Activated CD8-positive, alpha-beta T cell treated with anti-CD3 and anti-CD28 coated beads for 36 hours (primary cell): ENCODE data around the gene RRAD. TPM values are rescaled to one million over a fixed set of nuclear protein-coding genes. Genes with fewer than 3 reads are reported as not detected.

ENCODE experiments used
- ATAC-seq: fragments of 200-7000 bp; cut with Tn5 transposase; one replicate; pipeline ENCODE4 v1.10.0; 2021; ENCODE audit warnings: mild to moderate bottlenecking, moderate library complexity
- CTCF ChIA-PET: fragments of 350-600 bp; sonication (Branson Sonifier 250); formaldehyde crosslinking; loops from one replicate; lab custom pipeline; 2021; ENCODE audit warnings: antibody characterized with exemption; lab: Charles Lee
- POLR2A ChIA-PET: fragments of 350-600 bp; sonication (Branson Sonifier 250); formaldehyde crosslinking; loops from one replicate; lab custom pipeline; 2021; ENCODE audit warnings: antibody characterized with exemption; lab: Charles Lee
- DNase-seq: peaks from one replicate; pipeline ENCODE4 v3.0.0-alpha.2; 2020
- H3K27ac Mint-ChIP-seq: one replicate; pipeline ENCODE4 v1.8.0; 2021; ENCODE audit warnings: mild to moderate bottlenecking, mixed read lengths
- H3K27me3 Mint-ChIP-seq: one replicate; pipeline ENCODE4 v1.8.0; 2021; ENCODE audit warnings: mixed read lengths
- H3K36me3 Mint-ChIP-seq: one replicate; pipeline ENCODE4 v1.8.0; 2021; ENCODE audit warnings: low read depth, mixed read lengths
- H3K4me1 Mint-ChIP-seq: one replicate; pipeline ENCODE4 v1.8.0; 2021; ENCODE audit warnings: low read depth, mixed read lengths
- H3K4me3 Mint-ChIP-seq: one replicate; pipeline ENCODE4 v1.8.0; 2021; ENCODE audit warnings: mild to moderate bottlenecking, moderate library complexity, mixed read lengths
- H3K9me3 Mint-ChIP-seq: one replicate; pipeline ENCODE4 v1.8.0; 2021; ENCODE audit warnings: mixed read lengths
- intact Hi-C: fragments of 100-400 bp; cut with micrococcal nuclease; formaldehyde crosslinking; loops from one replicate; pipeline ENCODE4 v1.10.0; 2022
- total RNA-seq, 2 experiments: library from RNA; stranded (reverse); gene quantifications; one replicate each; pipeline ENCODE4 v1.2.3, GENCODE V29; 2021
- TF ChIP-seq, protein P1 (sequence below): fragments of 200-600 bp; IDR thresholded peaks from one replicate; pipeline ENCODE4 v1.8.0; 2022; ENCODE audit warnings: antibody characterized with exemption, mild to moderate bottlenecking

Gene RRAD
- total RNA-seq, 2 experiments from 2014 or later = 0.61 to 1.1 TPM

DNA sequence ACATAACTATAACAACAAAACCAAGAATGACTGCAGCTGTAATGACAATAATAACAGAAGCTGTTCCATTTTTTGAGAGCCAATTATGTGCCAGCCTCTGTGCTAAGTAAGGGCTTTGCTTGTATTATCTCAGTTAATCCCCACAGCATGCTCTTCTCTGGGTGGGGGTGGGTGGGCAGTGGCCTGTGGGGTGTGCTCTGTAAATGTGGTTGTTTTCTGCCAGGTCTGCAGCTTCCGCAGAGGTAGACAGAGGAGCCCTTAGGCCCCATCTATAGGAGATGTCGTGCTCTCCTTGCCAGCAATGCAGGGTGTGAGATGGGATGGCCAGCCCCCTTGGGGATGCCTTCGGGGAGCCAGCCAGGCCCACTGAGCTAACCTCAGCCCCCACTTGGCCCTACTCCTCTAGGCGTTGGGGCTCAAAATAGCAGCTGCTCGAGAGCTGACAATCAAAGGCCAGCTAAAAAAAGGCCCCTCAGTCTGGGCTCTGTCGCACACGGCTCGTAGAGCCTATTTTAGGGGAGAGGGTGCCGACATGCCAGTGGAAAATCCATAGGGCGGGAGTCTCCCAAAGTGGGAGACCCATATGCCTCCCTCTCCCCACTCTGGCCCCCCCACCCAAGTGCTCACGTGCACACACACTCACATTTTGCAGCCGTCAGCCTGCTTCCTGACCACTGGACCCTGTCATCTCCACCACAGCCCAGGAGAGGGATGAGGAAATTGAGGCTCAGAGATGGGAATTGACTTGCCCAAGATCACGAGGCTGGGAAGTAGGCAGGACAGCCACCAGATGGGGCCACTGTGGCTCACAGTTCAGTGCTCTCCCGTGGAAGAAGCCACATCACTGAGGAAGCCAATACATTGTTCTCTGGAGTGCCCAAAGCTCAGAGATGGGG is 22.4 kb downstream of the RRAD start:
- CTCF ChIA-PET = interaction anchor here (1.3 to 2.3 kb wide), 2 partner anchors 8 to 23 kb away, joined by 3 to 7 read pairs; no protein-coding TSS in a partner anchor
- POLR2A ChIA-PET = interaction anchor here (1.2 to 1.6 kb wide), 2 partner anchors 19 to 30 kb away, joined by 4 to 5 read pairs; no protein-coding TSS in a partner anchor
- H3K4me1 Mint-ChIP-seq = peaks cover 8% of the 10 kb centered on the region

DNA sequence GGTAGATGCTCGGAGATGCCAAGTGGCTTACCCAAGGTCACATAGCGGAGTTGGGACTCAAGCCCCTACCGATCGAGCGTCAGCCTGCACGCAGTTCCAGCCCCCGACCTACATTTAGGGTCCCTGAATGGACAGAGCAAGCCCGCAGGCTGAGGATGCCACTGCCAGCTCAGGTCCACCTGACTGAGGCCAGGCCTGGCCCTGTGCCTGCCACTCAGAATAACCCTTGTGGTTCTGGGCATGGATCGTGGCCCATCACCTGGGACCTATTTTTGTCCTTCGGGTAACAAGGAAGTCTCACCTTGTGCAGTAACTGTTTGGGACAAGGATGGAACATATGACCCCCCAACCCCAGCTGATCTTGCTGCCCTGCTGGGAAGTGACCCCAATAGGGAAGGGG is 23.7 kb downstream of the RRAD start:
- CTCF ChIA-PET = interaction anchor here (1.0 to 1.2 kb wide), 2 partner anchors 26 to 35 kb away, joined by 3 read pairs; no protein-coding TSS in a partner anchor
- H3K4me1 Mint-ChIP-seq = peaks cover 8% of the 10 kb centered on the region
- intact Hi-C loops = no loop called here
- no peak for ATAC-seq
- POLR2A ChIA-PET = no interaction called here
- H3K4me3 Mint-ChIP-seq = no peak overlapping the region
- no peaks in the 10 kb centered on the region for H3K36me3 Mint-ChIP-seq
- H3K27ac Mint-ChIP-seq = no peak overlapping the region
- TF ChIP-seq, protein P1, sequence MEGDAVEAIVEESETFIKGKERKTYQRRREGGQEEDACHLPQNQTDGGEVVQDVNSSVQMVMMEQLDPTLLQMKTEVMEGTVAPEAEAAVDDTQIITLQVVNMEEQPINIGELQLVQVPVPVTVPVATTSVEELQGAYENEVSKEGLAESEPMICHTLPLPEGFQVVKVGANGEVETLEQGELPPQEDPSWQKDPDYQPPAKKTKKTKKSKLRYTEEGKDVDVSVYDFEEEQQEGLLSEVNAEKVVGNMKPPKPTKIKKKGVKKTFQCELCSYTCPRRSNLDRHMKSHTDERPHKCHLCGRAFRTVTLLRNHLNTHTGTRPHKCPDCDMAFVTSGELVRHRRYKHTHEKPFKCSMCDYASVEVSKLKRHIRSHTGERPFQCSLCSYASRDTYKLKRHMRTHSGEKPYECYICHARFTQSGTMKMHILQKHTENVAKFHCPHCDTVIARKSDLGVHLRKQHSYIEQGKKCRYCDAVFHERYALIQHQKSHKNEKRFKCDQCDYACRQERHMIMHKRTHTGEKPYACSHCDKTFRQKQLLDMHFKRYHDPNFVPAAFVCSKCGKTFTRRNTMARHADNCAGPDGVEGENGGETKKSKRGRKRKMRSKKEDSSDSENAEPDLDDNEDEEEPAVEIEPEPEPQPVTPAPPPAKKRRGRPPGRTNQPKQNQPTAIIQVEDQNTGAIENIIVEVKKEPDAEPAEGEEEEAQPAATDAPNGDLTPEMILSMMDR = no peak
- no peaks in the 10 kb centered on the region for H3K27me3 Mint-ChIP-seq
- no peak for DNase-seq
- H3K9me3 Mint-ChIP-seq = no peaks in the 10 kb centered on the region

More for the DNA sequence above, 22.4 kb downstream of the RRAD start:
- Mint-ChIP-seq H3K9me3 (no peaks in the 10 kb centered on the region), H3K36me3 (no peaks in the 10 kb centered on the region), H3K27ac (no peak overlapping the region), H3K27me3 (no peaks in the 10 kb centered on the region), H3K4me3 (no peak overlapping the region)
- intact Hi-C loops = no loop called here
- ATAC-seq = no peak
- TF ChIP-seq, protein P1 = no peak
- no peak for DNase-seq

DNA sequence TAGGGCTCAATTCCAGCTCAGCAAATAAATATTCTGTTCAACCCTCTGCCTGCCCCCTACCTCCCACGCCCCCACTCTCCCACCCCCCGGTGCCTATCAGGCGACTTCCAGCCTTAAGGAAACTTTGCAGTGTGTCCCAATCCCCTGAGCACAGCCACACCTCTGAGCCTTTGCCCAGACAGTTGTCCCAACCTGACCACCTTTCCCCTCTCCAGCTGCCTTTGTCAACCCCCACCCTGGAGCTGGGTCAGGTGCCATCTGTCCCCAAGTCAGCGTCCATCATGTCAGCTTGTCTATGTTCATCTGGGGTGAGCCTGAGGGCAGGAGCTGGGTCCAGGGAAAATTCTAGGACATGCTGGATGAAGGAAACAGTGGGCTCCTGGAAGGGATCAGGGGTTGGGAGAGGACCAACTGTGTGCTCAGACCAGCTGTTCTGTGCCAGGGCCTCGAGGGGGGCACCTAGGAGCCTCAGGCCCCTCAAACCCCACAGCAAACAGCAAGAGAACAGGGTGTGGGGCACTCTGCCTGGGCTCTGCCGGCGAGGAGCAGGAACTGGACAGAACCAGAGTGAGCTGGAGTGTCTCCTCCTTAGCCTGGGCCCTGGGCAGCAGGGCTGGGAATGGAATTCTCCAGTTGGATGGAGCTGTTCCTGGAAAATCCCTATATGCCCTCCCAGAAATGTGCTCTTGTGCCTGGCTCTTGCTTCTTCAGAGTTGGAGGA is 24.5 kb downstream of the RRAD start:
- intact Hi-C loops = no loop called here
- CTCF ChIA-PET = interaction anchor here (0.7 to 1.2 kb wide), 4 partner anchors 9 to 34 kb away, joined by 3 read pairs; partner anchors contain the start of gene CDH16
- DNase-seq (no peak), ATAC-seq (no peak)
- Mint-ChIP-seq H3K27ac (no peak overlapping the region), H3K36me3 (no peaks in the 10 kb centered on the region), H3K4me1 (peaks cover 2% of the 10 kb centered on the region), H3K4me3 (no peak overlapping the region), H3K9me3 (no peaks in the 10 kb centered on the region), H3K27me3 (no peaks in the 10 kb centered on the region)
- TF ChIP-seq, protein P1 = no peak
- POLR2A ChIA-PET = interaction anchor here (0.9 kb wide), 1 partner anchor 20 kb away, joined by 3 read pairs; the partner anchor contains the start of gene PDP2

DNA sequence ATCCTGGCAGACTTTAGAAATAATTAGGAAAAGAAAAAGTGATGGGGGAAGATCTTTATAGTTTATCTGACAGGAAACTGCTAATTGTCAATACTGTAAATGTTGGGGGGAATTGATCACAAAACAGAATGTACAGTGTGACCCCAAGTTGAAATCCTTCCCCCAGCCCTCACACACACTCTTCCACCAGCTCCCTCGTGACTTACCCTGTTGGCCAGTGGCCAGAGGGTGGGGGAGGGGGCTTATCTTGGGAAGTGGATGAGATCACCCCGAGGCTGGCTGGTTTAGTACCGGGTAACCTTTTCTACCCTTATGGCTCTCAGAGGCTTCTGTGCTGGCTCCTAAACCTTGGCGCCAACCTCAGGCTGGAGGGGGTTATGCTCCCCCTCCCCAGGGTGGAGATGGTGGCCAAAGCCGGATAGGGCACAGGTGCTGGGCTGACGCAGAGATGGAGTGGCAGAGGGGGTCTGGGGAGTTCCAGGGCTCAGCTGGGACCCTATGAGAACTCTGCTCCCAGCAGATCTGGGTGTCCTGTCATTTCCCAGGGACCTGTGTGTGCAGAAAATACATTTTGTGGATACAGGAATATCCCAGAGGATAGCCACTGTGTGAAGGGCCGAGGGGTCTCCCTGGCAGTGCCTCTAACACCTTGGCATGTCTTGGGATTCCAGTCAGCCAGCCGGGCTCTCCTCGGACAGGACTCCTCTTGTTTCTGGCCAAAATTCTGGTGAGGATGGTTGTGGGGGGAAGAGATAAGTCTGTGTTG is 25.2 kb downstream of the RRAD start:
- CTCF ChIA-PET = interaction anchor here (0.7 to 0.8 kb wide), 2 partner anchors 10 to 18 kb away, joined by 3 read pairs; partner anchors contain the start of gene CDH16

More for the DNA sequence above, 25.2 kb downstream of the RRAD start:
- Mint-ChIP-seq H3K27ac (no peak overlapping the region), H3K27me3 (no peaks in the 10 kb centered on the region), H3K4me1 (no peaks in the 10 kb centered on the region), H3K9me3 (no peaks in the 10 kb centered on the region), H3K4me3 (no peak overlapping the region), H3K36me3 (peaks cover under 1% of the 10 kb centered on the region)
- TF ChIP-seq, protein P1 = no peak
- DNase-seq = no peak
- no peak for ATAC-seq
- intact Hi-C loops = no loop called here
- POLR2A ChIA-PET = interaction anchor here (0.9 to 1.0 kb wide), 2 partner anchors 9 to 19 kb away, joined by 3 read pairs; partner anchors contain the start of gene PDP2
